Ramos (cell line): Measurements from ENCODE around the gene FASN.

Experiments used
- in situ Hi-C: fragments of 300-500 bp; cut with MboI; formaldehyde crosslinking; loops from one replicate; pipeline ENCODE4 v1.14.3; 2022; ENCODE audit warnings: low sequenced_read_pairs; ENCODE audit not compliant: unreplicated experiment

FASN gene

DNA sequence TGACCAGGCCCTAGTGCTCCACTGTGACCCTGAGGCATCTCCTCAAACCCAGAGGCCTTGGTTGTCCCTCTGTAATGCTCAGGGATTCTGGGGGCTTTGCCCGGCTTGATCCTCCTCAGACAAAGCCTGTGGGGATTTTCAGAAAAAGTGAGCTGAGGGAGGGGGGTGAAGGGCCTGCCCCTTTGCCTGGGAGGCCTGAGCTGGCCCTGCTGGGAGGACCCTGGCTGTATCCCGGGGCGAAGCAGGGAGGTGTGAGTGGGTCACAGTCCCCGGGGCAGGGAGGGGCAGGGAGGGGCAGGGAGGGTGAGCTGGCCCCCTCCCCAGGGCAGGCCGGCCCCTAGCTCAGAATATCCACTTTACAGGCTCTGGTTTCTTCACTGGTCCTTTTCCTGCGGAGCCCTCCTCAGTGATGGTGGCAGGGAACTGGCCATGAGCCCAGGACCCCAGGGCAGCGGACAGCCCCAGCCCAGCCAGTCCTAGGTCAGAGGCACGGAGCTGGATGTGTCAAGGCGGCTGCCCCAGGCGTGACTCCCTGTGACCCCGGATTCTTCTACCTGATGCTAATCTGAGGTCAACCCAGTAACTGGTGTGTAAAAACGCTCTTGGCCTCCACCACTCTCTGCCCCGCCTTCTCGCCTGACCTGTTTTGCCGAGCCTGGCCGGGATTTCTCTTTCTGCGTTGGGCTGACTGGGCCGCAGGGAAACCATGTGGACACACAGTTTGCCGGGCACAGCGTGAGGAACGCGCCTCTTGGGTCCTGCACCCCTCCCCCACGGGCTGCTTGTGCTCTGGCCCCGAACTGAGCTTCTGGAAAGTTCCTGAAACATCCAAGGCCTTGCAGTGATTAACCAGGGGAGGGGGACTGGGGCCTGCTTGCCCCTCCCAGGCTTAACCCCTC is 5.8 kb upstream of the FASN start:
- in situ Hi-C loops: no loop called here

DNA sequence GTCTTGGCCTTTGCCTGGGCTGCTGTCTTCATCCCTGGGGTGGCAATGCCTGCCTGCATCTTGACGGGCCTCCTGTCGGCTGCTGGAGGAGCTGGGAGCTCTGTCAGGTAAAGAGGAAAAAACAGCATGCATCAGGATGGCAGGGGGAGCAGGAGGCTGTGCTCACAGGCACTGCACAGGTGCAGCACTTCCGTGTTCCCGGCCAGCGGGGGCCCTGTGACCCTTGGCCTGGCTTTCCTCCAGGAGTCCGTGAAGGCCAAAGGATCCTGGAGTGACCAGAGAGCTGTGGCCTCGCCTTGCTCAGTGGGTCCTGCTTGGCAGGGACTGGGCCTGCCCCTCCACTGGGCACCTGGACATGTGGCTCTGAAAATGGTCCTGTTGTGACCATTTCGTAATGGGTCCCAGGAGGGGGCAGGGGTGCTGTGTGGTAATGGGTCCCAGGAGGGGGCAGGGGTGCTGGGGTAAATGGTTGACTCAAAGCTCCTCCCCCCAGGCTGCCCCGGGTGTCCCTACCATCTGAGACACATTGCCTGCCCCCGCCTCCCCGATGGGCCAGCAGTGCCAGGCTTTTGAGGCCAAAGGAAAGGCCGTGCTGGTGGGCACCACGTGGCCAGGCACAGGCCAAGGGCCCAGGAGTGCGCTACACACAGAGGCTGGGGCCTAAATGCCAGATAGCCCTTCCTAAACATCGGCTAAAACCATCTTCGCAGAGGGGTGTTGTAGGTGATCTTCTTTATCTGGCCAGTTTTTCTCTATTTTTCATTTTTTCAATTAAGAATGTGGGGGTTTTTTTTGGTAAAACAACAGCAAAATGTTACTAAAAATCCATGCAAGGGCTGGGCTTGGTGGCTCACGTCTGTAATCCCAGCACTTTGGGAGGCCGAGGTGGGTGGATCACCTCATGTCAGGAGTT is 4.0 kb upstream of the FASN start:
- in situ Hi-C loops: no loop called here

DNA sequence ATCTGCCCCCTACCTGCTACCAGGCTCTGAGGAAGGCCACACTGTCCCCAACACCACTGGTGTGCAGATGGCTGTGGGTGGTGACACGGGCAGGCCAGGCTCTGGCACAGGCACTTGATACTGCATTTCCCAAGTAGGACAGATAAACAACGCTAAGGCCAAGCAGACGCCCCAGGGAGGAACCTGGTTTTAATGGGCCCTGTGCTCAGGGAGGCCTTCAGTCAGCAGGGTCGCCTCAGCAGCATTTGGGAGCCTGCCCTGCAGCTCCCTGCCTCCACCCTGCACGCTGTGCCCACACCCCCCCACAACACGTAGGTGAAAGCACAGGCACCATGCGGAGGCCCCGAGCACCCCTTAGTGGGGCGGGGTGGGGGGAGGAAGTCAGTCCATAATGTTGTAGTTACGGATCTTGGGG is 3.3 kb upstream of the FASN start:
- in situ Hi-C loops: no loop called here

DNA sequence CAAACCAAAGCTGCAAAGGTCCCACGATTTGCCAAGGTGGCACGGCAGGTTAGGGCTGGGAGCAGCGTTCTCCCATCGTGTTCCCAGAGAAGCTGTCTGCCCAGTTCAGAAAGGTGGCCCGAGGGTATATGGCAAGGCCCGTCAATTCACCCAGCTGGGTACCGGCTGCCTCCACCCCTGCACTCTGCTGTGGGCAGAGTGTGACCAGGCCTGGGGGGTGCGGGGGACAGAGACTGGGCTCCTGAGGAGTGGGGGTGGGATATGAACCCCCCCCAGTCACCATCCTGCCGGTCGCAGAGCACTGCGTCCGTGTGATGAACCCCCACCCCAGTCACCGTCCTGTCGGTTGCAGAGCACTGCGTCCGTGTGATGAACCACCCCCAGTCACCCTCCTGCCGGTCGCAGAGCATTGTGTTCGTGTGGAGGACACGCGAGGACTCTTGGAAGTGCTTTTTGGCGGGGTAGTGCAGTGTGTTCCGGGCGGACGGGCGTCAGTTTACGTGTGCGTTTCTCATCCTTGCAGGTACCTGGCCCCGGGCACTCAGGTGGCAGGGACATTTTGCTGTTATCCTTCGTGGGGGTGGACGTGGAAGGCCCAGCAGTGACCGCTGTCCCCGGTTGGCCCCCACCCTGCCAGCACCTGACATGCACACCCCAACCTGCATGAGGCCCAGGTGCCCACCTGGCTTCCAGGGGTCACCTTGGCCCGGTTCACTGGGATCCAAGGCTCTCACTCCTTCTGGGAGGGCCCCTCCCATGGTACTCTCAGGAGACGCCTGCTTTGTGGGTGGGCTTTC is 2.7 kb upstream of the FASN start:
- in situ Hi-C loops: no loop called here

DNA sequence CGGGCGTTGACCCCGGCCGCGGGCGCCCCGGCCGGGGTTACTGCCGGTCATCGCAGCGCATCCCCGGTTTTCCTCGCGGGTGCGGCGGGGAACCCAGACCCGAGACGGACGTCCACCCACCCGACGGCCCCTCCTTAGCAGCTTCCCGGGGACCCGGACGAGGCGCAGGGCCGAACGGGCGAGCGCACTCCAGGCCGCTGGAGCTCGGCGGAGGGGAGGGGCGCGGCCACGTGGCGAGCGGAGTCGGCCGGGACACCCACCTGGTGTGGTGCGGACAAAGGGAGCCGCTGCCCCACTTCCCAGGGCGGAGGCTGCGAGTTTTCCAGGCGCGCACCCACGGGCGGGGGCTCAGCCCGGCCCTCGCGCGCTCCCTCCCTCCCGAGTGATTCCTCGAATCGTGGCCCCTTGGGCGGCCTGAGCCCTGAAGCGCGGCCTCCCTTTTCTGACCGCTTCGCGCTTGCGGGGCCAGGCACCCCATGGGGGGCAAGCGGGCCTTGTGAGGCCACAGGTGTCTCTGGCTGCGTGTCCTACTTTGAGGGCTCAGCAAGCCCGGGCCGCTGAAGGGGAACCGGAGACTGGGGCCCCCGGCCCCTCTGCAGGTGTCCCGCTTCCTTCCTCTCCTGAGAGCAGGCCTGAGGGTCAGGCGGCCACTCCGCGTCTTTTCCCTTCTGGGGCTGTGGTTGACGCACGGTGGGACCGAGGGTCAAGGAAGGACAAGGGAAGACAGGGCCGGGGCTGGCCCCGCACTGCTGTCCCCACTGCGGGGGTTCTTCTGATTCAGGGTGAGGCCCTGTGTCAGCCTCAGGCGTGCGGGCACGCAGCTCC is 1.1 kb upstream of the FASN start:
- in situ Hi-C loops: no loop called here

DNA sequence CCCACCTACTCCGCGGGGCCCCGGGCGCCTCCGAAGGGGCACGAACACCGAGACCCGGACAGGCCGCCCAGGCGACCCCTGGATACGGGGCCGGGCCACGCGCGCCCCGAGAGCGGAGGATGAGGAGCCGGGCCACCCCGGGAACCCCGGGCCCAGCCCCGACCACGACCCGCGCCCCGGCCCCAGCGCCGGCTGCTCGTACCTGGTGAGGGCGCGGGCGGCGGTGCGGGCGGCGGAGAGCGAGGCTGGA is 192 bp downstream of the FASN start:
- in situ Hi-C loops: no loop called here

DNA sequence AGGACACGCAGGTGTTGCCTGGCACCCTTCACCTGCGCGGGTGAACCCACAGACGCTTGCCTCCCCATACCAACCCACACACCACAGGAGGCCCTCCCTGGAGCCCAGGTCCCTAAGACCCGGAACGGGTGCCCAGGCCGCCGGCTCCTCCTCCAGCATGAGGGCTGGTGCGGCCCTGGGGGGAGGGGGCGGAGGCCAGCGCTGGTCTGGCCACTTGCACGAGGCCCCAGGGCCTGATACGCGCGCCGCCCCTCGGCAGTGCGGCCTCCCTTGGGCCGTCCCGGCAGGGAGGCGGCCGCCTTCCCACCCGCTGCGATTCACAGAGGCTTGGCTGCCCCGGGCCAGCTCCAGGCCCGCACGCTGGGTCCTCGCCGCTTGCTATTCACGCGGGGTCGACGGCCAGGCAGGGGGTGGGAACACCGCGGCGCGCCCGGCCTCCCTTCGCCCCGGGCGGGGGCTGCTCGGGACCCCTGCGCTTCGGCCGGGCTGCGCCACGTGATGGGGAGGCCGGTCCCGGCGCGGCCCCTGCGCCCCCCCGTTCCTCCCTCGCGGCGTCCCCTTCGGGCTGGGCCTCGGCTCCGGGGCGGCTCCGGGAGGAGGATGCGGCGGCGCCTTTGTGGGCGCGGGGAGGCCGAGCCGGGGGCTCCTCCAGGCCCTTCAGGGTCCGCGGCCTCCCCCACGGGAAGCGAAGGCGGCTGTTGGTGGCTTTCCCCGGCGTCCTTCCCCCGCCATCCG is 685 bp downstream of the FASN start:
- in situ Hi-C loops: no loop called here

DNA sequence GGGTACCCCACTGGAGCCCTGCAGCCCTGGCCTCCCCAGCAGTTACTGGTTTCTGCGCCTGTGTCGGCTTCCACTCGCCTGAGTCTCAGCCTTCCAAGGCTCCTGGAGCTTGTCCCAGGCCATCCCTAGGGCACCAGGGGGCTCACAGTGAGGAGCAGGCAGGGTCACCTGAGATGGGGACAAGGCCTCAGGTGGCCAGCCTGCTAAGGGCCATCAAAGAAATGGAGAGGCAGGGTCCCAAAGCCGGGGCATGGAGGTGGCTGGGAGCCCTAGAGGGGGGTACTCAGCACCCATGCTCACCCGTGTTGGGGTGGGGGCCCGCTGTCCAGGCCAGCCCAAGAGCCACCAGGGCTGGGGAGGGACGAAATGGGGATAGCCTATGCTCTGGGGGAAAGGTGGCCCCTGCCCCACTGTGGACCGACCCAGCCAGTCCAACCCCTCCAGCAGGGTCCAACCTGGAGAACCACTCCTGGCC is 1.3 kb downstream of the FASN start:
- in situ Hi-C loops: no loop called here

DNA sequence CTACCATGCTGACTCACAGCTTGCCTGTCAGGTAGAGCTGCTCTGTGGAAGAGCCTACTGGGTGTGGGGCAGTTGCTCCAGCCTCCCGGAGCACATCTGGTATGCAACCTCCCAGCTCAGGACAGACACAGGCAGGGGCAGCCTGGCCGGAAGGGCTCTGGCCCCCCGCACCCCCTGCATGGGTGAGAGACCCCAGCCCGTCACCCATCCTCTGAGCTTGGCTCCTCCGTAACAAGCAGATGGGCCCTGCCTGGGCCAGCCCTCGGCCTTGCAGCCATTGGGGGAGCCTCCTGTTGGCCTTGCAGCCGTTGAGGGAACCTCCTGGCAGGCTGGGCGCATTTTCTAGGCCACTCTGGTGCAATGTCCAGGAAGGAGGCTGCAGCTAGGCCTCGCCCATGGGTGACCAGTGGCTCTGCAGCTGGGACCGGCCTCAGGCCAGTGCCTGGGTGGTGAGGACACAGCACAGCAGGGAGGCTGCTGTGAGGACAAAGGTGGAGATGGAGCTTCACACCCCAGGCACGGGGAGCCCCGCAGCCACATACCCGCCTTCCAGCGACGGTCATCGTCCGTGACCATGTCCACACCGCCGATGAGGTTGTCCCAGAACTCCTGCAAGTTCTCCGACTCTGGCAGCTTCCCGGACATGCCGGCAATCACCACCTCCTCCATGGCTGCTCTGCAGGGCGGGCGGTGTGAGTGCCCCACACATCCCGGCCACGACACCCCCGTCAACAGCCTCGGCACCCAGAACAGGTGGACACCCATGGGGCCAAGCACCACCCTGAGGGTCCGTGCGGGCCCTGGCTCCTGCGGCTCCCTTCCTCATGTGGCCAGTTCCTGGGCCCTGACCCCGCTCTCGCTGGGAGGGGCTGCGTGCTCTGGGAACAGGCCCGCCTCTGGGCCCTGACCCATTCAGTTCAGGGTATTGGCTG is 2.0 kb downstream of the FASN start:
- in situ Hi-C loops: no loop called here

DNA sequence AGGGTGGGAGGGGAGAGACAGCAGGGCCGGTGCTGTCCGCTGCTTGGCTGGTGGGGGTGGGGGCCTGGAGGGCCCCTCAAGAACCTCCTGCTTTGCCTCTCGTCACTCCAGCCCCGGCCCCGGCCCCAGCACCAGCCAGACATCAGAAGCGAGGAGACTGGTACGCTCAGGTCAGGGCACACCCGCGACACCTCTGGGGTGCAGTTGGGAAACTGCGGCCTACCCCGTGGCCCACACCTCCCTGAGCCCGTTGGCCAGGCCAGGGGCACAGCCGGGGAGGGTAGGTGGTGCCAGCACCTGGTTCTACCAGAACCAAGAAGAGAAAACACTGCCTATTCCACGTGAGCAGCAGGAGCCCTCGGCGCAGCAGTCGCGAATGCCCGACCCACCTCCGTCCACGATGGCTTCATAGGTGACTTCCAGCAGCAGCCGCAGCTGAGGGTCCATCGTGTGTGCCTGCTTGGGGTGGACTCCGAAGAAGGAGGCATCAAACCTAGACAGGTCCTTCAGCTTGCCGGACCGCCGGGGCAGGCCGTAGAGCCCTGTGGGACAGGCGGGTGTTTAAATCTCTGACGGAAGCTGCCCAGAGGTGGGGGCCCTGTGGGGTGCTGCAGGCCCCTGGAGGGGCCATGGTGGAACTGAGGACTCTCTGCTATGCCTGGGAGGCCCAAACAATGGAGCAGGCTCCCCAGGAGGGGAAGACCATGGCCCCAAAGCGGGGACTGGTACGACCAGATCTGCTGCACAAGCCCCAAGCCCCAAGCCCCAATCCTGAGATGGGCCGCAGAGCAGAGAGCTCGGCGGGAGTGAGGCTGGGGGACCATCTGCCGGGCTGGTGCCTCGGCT is 2.9 kb downstream of the FASN start:
- in situ Hi-C loops: no loop called here

DNA sequence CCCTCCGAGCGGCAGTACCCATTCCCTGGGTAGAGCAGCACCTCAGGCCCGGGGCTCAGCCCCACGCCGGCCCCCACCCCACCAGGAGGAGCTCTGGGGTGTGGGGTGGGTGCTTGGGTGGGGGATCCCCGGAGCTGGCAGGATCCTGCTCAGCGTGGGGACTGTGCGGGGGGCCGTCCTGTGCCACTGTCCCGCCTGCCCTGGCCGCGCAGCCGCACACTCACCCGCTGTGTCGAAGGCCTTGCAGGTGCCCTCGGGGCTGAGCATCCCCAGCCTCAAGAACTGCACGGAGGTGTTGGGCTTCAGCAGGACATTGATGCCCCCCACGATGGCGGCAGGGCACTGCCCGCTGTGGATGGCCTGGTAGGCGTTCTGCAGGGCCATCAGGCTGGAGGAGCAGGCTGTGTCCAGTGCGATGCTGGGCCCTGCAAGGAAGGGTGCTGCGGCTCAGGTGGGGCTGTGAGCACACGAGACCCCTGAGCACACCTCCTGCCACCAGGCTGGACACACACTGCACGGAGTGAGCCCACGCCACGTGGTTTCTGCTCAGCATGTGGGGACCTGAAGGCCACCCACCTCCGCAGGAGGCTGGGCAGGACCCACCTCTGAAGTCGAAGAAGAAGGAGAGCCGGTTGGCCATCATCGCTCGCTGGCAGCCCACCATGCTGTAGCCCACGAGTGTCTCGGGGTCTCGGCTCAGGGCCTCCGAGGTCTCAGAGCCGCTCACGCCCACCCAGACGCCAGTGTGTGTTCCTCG is 4.9 kb downstream of the FASN start:
- in situ Hi-C loops: no loop called here

DNA sequence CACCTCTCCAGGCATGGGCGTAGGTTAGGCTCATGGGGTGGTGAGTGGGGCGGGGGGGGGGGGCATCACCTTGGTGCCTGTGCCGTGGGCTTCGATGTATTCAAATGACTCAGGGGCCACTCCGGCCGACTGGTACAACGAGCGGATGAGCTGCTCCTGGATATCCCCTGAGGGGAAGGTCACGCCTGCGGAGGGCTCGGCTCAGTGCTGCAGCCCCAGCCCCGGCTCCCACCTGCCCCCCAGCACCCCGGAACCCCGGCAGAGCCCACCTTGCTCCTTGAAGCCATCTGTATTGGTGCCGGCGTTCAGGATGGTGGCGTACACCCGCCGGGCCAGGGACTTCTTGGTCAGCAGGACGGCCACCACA is 5.4 kb downstream of the FASN start:
- in situ Hi-C loops: no loop called here

DNA sequence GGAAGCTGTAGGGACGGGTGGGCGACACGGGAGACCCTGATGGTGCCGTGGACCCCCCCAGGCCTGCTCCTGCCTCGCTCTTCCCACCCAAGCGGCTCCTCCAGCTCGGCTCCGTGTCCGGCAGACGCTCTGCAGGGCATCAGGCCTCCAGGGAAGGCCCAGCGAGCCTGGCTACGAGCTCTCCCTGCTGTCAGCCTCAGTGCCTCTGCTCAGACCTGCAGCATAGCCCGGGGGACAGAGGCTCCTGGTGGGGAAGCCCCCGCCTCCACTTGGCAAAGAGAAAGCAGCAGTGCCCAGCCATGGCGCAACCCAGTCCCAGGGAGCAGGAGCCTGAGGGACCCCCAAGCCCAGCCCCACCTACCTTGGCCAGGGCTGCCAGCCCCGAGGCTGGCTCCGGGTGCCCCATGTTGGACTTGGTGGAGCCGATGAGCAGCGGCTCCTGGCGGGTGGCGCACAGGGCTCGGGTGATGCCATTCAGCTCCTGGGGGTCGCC is 5.9 kb downstream of the FASN start:
- in situ Hi-C loops: no loop called here

DNA sequence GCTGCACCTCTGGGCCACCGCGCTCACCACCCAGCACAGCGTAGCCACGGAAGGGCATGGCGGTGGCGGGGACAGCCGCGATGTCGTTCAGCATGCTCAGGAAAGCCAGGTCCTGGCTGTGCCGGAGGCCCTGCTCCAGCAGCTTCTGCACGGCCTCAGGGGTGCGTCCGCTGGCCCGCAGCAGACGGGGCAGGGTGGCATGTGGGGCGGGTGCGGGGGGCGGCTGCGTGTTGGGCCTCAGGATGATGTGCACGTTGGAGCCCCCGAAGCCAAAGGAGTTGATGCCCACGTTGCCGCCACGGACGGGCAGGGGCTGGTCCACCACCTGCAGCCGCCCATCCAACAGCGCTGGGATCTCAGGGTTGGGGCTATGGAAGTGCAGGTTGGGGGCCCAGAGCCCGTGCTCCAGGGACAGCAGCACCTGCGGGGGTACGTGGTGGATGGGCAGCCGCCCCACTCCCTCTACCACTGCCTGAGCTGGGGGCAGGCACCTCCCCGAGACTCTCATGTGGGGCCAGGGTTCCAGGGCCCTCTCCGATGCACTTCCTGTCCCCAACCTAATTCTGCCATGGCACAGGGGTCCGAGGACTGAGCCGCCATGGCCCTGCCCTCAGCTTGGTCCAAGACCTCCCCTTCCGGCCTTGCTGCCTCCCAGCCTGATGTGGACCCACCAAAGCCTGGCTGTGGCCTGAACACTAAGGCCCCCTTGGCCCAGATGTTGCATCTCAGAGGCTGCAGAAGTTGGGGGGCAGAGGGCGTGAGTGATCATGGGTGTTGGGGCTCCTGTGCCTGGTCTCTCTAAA is 6.6 kb downstream of the FASN start:
- in situ Hi-C loops: no loop called here

DNA sequence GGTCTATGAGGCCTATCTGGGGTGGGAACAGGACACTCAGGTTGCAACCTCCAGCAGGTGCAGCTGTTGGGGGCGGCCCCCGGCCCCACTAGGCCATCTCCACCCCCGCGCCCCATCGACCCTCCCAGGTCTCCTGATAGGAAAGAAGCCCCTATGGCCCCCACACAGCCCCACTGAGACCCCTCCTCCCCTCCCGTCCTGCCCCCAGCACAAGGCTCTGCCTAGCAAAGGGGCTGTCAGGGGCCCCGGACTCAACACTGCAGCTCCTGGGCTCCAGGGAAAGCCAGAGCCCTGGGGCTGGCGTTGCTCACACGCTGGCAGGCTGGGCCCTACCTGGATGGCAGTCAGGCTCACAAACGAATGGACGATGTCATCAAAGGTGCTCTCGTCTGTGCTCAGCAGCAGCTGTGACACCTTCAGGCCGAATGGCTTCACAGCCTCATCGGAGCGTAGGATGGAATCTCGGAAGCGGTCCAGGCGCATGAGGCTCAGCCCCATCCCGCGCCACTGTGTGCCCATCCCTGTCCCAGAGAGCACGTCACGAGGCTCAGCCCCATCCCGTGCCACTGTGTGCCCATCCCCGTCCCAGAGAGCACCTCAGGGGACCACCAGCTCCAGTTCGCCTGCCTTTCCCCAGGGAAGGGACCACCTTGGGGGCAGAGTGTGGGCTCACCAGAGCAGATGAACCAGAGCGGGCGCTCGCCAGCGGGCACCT is 7.3 kb downstream of the FASN start:
- in situ Hi-C loops: no loop called here
